GM20431 (cell line): ENCODE results near the gene PTP4A1.
"Not testable (repeated sequence)": the region's sequence is repeated elsewhere in the genome, so short reads cannot be mapped to it uniquely, and the experiment has no call there.

Experiments used
- in situ Hi-C: fragments of 300-500 bp; cut with MseI, MboI; formaldehyde crosslinking; loops from one replicate; pipeline ENCODE4 v1.15.0; 2020; ENCODE audit warnings: low sequenced_read_pairs; ENCODE audit not compliant: unreplicated experiment

The PTP4A1 gene

DNA sequence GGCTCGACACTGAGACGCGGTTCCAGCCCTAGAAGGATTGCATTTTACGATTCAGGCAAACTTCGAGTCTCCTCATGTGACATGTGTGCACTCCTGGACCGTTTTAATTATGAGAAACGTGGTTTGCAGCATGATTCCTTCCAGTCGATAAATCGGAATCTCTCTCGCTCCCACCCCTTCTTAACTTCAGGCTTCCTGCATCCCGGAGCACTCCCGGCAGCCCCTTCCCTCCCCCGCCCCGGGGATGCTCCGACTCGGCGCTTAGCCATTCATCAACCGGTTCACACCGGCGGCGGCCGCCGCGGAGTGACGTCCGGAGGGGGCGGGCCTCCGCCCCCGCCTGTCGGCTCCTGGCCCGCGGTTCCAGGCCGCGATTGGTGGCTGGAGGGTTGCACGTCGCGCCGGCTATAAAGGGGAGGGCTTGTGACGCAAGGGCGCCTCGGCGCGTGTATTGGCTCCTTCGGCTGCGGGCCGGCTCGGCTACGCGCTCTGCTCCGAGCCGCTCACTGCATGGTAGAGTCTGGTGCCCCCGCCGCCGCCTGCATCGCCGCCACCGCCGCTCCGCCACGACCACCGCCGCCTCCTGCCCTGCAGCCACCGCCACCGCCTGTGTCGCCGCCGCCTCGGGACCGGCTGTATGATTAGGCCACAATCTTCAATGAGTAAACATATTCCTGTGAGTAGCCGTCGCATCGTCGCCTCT, at the start of gene PTP4A1, which contains the start of gene LOC128125822:
PTP4A1 (plus strand) TSS at position 437 of the 703 bp plus-strand sequence. CDS start 4,401 bp downstream, outside the sequence.
LOC128125822 (plus strand) TSS at position 437 of the 703 bp plus-strand sequence.
- in situ Hi-C loops, result loop anchor here (25.0 kb wide), 1 partner anchor 210 kb away; no protein-coding TSS in a partner anchor

DNA sequence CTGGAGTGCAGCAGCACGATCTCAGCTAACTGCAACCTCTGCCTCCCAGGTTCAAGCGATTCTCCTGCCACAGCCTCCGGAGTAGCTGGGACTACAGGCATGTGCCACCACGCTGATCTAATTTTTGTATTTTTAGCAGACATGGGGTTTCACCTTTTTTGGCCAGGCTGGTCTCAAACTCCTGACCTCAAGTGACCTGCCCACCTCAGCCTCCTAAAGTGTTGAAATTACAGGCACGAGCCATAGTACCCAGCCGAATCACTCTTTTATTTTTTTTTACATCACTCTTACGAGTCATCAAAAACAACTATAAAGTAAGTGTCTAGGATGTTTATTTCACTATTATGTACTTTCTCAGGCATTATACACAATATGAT, 49.4 kb upstream of the PTP4A1 start:
- in situ Hi-C loops, result not testable (repeated sequence)

DNA sequence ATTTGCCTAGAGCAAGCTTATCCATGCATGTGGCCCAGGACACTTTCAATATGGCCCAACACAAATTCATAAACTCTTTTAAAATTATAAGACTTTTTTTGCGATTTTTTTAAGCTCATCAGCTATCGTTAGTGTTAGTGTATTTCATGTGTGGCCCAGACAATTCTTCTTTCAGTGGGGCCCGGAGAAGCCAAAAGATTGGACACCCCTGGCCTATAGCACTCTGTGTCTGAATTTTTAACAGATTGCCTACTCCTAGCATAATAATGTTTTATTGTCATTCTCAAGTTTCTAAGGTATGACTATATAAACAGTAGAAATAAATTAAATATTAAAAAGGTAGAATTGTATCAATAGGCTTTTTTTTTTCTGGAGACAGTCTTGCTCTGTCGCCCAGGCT, 48.6 kb upstream of the PTP4A1 start:
- in situ Hi-C loops, result no loop called here

DNA sequence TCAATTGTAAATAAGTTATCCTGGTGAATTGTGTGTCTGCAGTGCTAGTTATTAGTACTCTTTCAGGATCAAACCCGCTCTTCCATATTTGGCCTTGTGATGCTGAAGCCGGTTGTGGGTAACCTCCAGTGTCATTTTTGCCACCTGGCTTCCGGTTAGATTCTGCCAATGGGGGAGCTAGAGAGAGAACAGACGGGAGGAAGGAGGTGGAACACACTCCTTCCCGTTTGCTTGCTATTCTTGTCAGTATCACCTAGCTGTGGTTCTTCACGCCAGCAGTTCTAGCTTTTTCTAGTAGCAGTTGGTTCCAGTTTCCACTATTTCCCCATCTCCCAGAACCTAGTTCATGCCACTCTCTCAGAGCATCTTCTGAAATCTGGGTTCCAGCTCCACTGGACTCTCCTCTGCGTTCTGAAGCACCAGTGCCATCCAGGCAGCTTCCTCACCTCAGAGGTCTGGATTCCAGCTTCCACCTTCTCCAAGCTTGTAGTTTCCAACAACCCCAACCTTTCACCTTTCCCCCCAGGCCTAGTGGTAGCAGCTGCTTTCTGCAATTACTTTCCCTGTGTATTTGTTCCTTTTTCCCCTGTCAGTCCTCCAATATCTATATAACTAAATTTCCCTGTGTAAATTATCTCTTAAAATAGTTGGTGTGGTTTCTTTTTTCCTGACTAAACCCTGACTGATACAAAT, 46.9 kb upstream of the PTP4A1 start:
- in situ Hi-C loops, result no loop called here

DNA sequence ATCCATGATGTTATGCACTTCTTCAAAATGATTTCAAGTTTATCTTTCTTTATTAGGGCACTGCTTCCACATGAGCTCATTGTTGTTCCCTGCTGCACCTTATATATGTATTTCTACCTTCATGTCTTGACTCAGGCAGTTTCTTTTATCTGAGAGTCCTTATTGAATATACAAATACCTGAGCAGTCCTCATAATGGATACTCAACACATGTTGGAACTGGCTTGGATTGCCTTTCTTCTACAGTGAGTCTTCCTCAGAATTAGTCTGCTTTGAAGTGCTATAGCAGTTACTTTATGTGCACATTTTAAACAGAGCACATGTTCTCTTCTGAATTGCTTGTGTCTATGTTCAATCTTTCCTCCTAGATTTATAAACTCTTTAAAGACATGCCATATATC, 45.3 kb upstream of the PTP4A1 start:
- in situ Hi-C loops, result no loop called here

DNA sequence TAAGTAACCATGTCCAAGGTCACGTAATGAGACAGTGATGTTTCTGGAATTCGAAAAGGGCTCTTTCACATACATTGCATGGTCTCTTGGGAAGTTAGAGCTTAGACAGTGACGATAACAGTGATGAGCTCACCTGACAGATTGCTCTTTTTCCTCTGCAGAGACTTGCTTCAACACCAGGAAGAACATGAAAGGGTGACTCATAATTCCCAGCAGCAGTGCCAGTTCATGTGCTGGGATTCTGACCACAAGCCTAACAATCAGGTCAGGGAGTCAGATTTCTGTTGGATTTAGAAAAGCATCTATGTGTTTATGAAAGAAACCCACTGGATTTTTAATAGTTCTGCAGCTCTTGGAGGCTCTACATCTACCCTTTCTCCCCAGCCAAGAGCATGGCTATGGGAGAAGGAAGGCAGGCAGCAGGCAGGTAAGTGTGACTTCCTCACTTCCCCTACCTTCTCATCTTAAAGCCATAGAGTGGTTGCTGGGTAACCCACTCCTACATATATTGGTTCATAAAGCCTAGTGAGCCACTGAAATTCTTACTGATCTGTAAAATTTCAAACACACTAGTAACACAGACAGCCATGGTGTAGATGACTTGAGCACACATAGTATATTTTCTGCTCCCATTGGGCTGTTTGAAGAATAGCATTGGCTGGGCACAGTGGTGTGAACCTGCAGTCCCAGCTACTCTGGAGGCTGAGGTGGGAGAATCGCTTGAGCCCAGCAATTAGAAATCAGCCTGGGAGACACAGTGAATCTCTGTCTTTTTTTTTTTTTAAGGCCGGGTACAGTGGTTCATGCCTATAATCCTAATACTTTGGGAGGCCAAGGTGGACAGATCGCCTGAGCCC, 44.4 kb upstream of the PTP4A1 start:
- in situ Hi-C loops, result no loop called here

DNA sequence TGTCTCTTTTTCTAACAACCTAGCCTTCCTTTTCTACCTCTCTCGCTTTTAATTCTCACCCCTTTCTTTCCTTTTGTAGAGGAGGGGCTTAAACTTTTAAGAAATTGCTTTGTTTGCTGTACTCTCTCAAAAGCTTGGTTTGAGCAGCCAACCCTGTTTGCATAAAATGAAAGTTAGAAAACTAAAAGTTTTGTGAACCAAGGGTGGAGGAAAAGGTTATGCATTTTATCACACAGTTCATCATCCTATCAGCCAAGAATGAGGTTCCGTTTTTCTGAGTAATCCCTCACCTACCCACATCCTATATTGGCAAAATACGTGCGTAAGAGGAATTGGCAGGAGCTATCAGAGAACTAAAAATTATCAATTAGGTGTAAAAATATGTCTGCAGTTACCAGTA, 42.8 kb upstream of the PTP4A1 start:
- in situ Hi-C loops, result no loop called here

DNA sequence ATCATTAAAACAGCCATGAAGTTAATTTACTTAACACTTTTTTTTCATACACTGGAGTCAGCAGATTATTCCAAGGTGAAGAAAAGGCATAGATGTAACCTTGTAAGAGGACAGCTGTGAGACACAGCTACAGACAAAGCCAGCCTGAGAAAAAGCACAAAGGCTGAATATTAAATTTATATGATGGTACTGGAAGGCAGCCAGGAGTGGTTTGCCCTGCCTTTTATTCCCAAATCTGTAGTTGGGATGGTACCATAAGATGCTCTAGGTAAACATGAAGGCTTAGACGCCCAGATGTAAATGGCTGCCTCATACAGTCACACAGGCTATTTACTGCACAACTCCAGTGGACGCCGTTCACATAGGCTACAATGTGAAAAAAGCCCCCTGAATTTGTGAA, 42.1 kb upstream of the PTP4A1 start:
- in situ Hi-C loops, result no loop called here

DNA sequence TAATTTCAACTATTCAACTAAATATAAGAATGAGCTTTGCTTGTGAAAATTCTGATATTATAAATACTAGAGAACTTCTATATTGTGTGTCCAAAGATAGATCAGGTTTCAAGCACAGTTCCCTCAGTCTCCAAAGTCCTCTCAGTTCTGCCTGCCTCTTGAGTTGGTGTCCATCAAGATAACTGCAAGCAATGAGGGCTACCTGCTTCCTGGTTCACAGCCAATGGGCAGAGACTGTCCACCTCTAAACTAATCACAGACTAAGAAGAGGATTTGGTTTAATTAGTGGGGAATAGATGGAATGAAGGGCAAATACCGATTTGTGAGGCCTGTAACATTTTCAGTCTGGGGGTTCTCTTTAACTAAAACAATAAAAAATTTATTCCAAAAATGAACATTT, 41.3 kb upstream of the PTP4A1 start:
- in situ Hi-C loops, result no loop called here

DNA sequence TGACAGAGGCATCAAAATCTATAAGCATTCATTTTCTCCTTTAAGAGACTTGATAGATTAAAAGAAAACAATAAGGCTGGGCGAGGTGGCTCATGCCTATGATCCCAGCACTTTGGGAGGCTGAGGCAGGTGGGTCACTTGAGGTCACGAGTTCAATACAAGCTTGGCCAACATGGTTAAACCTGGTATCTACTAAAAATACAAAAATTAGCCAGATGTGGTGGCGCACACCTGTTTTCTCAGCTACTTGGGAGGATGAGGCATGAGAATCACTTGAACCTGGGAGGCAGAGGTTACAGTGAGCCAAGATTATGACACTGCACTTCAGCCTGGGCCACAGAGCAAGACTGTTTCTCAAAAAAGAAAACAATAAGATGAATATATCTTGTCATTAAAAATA, 39.3 kb upstream of the PTP4A1 start:
- in situ Hi-C loops, result no loop called here

DNA sequence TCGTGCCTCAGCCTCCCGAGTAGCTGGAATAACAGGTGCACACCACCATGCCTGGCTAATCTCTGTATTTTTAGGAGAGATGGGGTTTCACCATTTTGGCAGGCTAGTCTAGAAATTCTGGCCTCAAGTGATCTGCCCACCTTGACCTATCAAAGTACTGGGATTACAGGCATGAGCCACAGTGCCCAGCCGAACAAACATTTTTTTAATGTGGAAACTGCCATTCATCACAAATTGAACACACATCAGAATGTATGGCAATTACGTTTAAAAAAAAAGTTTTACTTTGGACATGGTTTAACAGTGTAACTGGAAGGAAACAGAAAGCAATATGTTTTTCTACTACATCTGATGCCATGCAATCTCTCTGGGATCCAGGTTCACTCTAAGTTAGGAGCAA, 38.3 kb upstream of the PTP4A1 start:
- in situ Hi-C loops, result no loop called here

DNA sequence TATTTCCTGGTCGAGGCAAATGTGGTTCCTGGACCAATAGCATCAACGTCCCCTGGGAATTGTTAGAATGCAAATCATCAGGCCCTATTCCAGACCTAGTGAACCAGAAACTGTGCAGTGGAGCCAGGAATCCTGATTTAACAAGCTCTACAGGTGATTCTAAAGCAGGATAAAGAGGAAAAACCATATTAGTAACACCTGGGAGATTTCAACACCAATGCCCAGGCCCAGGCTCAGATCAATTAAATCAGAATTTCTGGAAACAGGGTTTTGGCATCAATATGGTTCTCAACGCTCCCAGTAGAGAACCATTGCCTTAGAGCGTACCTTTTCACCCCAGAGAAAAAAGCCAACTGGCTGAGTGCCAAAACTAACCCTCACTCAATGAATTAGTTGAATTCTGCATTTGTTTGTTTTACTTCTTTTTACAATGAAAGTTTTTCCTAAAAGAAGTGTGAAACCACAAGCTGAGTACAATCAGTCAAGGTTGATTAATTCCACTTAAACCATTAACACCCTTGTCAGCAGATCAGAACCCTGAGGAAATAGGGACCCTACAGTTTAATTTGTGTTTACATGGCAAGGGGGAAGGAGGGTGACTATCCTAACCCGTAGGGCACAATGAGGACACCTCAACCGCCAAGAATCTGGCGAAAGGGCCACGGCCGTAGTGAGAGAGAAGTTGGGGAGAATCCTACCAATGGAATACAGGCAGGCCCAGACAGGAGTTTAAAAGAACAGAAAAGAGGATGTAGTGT, 34.9 kb upstream of the PTP4A1 start:
- in situ Hi-C loops, result no loop called here

DNA sequence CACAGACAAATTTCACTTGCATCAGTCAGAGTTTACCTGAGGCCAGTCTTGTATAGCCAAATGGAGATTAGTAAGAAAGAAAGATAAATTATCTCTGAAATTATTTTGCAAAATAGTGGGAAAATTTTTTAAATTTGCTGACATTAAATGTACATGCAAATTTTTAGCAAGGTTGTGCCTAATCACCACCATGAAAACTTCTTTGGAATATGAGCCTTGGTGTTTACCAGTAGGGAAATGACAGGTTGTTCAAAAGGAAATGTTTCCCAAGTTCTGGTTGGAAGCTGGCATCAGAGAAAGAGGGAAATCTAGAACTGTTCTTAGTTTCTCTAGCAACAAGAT, 34.4 kb upstream of the PTP4A1 start:
- in situ Hi-C loops, result no loop called here

DNA sequence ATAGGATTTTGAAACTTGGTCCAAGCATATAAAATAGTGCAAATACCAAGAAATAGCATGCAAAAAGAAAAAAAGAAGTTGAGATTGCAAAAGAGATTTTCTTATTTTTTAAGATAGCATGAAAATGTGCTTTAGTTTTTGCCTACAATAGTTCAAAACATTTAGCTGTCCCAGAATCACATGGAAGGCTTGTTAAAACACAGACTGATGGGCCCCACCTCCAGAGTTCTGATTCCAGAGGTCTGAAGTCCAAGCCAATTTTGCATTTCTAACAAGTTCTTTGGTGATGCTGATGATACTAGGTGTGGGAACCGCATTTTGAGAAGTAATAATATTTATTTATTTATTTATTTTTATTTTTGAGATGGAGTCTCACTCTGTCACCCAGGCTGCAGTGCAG, 33.7 kb upstream of the PTP4A1 start:
- in situ Hi-C loops, result no loop called here

DNA sequence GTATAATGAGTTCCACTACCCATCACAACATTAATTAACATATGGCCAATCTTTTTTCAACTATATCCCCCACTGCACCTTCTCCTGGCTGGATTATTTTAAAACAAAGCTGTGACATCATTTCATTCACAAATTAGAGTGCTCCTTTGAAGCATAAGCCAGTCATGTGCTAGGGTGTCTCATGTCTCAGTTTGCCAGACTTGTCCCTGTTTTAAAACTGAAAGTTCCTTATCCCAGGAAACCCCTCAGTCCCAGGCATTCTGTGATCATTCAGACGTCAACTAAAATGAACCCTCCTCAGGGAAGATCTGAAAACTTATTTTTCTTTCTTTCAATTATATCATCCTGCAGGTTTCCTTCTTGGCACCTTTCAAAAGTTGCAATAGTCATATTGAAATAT, 29.3 kb upstream of the PTP4A1 start:
- in situ Hi-C loops, result no loop called here

DNA sequence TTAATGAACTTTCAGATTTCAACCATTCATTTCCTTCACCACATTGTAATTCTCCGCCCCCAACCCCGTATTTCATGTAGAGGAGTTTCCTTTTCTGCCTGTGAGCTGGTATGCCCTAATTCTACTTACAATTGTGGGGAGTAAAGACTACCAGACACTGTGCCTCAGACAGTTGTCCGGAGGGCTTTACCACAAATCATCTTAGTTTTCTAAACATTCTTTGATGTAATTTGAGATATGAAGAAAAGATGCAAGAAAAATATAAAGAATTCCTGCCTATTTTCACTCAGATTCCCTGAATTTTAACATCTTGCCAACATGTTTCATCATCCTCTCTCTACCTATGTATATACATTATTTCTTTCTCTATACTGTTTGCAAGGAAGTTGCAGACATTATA, 28.3 kb upstream of the PTP4A1 start:
- in situ Hi-C loops, result no loop called here

DNA sequence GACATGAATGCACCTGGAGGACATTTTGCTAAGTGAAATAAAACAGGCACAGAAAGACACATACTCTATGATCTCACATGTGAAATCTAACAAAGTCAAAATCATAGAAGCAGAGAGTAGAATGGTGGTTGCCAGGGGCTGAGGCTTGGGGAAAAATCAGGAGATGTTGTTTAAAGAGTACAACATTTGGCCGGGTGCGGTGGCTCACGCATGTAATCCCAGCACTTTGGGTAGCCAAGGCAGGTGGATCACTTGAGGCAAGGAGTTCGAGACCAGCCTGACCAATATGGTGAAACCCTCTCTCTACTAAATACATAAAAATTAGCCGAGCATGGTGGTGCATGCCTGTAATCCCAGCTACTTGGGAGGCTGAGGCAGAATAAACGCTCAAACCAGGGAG, 26.0 kb upstream of the PTP4A1 start:
- in situ Hi-C loops, result no loop called here

DNA sequence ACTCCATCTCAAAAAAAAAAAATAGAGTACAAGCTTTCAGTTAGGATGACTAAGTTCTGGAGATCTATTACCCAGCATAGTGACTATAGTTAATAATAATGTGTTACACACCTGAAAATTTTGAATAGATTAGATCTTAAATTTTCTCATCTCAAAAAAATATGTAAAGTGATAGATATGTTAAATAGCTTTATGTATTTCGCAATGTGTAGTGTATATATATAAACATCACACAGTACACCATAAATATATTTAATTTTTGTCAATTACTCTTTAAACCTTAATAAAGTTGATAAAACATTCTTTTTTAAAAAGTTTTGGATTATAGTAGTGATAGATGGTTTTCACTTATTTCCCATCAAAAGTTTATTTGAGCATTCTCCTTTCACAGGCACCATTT, 25.6 kb upstream of the PTP4A1 start:
- in situ Hi-C loops, result no loop called here

DNA sequence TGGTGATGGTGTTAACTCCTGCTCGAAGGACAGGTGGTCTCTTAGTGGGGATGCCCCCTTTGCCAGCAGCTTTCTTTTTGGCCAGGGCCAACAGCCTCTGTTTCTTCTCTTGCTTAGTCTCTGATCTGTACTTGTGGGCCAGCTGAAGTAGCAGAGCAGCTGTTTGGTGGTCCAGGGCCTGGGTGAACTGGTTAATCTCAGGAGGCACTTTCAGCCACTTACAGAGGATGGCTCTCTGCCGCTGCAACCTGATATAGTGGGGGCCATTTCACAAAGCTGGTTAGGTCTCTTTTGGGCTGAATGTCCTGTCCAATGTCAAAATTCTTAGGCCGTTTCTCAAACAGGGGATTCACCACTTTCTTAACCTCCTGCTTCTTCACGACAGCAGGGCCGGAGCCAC, 23.2 kb upstream of the PTP4A1 start:
- in situ Hi-C loops, result no loop called here

DNA sequence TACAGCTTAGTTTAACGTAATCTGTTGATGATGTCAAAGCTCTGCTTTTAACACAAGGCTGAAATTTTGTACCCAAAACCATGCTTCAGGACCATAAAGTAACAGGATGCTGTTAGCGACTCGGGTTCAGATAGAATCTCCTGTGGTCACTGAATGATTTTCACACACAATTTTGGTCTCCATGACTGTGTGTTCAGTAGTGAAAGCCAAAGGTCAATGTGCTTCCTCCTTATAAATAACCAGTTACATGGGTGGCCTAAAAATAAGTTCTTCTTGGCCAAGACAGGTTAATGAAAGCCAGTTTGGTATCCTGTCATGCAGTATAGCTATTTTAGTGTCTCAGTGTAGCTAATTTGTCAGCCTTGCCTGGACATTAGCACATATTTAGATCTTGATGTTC, 19.1 kb upstream of the PTP4A1 start:
- in situ Hi-C loops, result loop anchor here (25.0 kb wide), 1 partner anchor 191 kb away; no protein-coding TSS in a partner anchor
